AG10803 (cell line): Measurements from ENCODE around the gene SORCS3.

Experiments
- DNase-seq: peaks from one replicate; pipeline ENCODE4 v3.0.0; 2010; ENCODE audit warnings: low read depth
- H3K4me3 ChIP-seq: 2 replicates; pipeline ENCODE4 v1.5.1; 2011; ENCODE audit warnings: mild to moderate bottlenecking, low read length, control low read depth
- CTCF ChIP-seq: conservative IDR thresholded peaks from 2 replicates; pipeline ENCODE4 v1.5.1; 2011; ENCODE audit warnings: mild to moderate bottlenecking, low read length, control low read depth, inconsistent platforms

Gene SORCS3

DNA sequence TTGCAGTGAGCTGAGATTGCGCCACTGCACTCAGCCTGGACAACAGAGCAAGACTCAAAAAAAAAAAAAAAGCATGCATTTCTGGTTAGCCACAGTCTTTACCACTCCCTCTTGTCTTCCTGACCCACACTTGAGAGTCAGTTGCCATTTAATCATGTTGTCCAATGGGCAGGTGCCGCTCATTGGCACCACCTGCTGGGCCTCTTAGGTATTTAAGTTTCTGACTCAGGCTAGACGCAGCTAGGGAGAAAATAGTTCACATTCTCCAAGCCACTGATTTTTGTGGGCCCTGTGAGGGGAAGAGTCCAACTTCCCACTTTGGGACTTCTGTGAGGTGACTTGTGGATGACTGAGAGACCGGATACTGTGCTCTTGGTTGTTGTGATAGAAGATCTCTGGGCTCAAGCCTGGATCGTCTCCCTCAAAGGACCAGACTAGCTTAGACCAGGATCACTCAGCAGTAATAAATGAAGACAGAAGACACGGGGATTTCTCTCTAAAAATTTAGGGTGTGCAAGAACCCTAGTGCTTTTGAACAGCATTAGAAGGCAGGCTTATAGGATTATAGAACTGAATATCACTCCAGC is 26.8 kb upstream of the SORCS3 start:
- DNase-seq = no peak
- H3K4me3 ChIP-seq = no peak overlapping the region
- TF ChIP-seq CTCF = peak; percentile 61

DNA sequence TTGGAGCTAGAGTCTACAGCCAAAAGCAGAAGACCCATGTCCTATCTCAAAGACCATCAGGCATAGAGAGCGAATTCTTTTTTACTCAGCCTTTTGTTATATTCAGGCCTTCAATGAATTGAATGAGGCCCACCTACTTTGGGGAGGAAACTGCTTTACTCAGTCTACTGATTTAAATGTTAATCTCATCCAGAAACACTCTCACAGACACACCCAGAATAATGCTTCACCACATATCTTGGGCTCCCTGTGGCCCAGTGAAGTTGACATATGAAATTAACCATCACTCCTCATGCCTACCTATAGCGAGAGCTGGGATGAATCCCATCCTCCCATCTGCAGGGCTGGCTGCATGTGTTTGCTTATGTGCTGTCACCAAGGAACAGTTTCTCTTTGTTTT is 26.0 kb upstream of the SORCS3 start:
- no peak for TF ChIP-seq CTCF
- H3K4me3 ChIP-seq = no peak overlapping the region
- DNase-seq = no peak

DNA sequence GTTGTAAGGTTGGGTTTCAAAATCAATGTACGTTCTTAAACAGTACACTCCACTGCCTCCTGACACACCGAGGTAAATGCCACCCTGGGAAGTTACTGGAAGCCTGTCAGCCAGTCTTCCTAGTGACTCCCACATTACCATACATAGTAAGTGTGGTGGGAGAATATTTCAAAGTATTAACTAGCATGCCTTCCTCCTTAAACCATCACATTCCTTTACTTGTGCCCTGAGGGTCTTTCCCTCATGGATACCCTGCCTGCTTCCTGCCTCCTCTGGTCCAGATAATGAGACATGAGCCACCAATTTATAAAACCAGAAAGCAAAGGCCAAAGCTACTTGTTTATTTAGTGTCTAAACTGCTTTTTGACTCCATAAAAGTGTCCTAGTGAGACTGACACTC is 23.3 kb upstream of the SORCS3 start:
- H3K4me3 ChIP-seq = no peak overlapping the region
- no peak for TF ChIP-seq CTCF
- DNase-seq = no peak

- no peak for DNase-seq
- H3K4me3 ChIP-seq = no peak overlapping the region
- TF ChIP-seq CTCF = no peak
Observed at GRCh38 chr10:104622175-104622574, 18.9 kb upstream of the SORCS3 start.

GRCh38 chr10:104622598-104623209 is 18.4 kb upstream of the SORCS3 start:
- H3K4me3 ChIP-seq = no peak overlapping the region
- no peak for DNase-seq
- TF ChIP-seq CTCF = peak; percentile 45

- TF ChIP-seq CTCF = no peak
- H3K4me3 ChIP-seq = no peak overlapping the region
- no peak for DNase-seq
Observed at GRCh38 chr10:104630731-104631130, 10.4 kb upstream of the SORCS3 start.

DNA sequence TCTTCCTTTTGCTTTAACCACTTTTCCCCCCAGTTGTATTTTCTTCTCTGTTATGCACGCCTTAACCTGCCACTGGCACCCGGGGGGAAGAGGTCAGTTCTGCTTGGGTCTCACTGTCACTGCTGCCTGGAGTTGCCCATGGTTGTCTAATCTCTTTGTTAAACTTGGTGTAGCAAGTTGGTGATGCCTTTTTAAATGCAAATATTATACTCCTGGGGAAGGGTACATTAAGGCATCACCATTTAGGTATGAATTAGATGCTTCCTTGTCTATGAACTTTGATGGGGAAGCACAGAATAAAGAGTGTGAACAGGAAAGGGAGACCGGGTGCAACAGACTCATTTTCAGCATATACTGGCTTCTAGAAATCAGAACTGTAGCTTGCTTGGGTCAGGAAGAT is 9.1 kb upstream of the SORCS3 start:
- no peak overlapping the region for H3K4me3 ChIP-seq
- no peak for DNase-seq
- TF ChIP-seq CTCF = no peak
